NCI-H128 (cell line): Measurements from ENCODE around the gene CHAMP1.
"Not testable (repeated sequence)": the region's sequence is repeated elsewhere in the genome, so short reads cannot be mapped to it uniquely, and the experiment has no call there.

Source experiments
- DNase-seq: peaks from one replicate; lab custom pipeline; 2025; ENCODE audit not compliant: unreplicated experiment; lab: John Stamatoyannopoulos, UW

CHAMP1 gene

DNA sequence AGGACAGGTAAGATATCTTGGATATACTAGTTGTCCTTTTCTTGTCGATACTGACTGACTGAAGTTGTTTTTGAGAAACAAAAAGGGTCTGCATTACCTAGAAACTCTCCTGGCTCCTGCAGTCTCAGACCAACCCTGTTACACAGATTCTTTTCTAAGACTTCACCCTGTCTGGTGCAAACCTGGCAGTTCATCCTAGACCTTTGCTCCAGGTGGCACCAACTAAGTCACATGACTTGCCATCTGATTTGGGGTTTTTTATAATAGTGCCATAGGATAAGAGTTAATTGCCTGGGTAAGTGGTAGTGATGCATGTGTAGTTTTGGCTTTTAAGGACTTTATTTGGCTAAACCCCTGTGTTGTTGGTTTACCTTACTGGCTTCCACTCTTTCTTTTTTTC is 14.3 kb downstream of the CHAMP1 start:
- no peak for DNase-seq

DNA sequence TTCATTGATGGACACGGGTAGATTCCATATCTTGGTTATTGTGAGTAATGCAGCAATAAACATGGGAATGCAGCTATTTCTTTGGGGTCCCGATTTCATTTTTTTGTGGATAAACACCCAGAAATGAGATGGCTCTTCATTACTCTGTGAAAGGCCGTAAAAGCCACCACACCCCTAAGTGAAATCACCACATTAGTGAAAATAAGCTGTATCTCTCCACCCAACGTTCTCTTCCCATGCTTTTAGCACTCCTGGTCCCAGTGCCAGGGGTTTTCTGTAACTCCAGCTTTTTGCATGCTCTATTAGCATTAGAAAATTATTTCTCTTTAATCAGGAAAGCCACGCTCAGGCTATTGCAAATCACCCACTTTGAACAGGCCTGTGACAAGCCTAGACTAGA is 15.8 kb downstream of the CHAMP1 start:
- no peak for DNase-seq

DNA sequence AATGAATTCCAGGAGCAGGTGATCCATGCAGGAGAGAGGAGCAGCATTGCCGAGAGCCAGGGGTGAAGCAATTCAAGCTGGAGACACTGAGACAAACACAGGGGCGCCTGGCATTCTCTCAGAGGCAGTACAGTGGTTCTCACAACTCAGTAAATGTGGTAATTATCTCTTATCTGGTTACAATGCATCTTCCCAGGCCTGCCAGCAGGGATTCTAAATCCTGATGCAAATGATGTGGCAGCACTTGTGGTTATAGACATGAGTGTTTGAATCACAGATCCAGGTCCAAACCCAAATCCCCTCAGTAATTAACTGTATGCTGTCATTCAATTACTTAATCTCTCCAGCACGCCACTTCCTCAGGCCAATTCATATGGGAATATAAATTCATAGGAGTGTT is 19.6 kb downstream of the CHAMP1 start:
- not testable (repeated sequence) for DNase-seq

DNA sequence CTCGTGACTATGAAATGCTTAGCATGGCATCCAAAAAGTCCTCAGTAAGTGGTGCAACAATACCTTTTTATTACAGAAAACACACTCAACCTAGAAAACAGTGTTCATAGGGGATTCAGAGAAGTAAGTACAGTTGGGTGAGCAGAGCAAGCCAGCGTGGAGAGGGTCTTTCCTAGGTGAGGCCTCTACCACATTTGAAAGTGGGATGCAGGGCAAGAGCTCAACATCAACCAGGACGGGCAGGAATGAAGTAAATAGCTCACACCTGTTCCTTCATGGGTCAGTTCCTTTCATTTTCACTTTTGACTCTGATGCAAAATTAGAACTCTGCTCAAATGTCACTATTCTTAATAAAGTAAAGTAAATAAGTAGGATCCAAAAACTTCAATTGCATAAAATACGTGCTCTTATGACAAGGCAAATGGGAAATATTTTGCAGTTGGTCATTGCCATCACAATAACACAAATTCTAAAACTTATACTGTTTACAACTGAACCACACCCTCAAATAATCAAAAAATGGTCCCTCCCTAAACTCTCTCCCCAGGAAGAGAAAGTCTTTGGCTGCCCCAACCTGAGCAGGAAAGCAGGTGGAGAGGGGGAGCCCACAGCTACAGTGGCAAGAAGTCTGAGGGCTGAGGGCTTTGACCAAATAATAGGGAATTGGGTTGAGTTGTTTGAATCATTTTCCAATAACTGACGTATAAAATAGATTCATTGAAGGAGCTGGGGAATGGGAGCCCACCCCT is 20.2 kb downstream of the CHAMP1 start:
- DNase-seq: no peak

DNA sequence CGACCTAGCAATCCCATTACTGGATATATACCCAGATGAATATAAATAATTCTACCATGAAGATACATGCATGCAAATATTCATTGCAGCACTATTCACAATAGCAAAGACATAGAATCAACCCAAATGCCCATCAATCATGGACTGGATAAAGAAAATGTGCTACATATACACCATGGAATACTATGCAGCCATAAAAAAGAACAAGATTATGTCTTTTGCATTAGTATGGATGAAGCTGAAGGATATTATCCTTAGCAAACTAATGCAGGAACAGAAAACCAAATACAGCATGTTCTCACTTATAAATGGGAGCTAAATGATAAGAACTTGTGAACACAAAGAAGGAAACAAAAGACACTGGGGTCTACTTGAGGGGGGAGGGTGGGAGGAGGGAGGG is 22.2 kb downstream of the CHAMP1 start:
- DNase-seq: not testable (repeated sequence)

DNA sequence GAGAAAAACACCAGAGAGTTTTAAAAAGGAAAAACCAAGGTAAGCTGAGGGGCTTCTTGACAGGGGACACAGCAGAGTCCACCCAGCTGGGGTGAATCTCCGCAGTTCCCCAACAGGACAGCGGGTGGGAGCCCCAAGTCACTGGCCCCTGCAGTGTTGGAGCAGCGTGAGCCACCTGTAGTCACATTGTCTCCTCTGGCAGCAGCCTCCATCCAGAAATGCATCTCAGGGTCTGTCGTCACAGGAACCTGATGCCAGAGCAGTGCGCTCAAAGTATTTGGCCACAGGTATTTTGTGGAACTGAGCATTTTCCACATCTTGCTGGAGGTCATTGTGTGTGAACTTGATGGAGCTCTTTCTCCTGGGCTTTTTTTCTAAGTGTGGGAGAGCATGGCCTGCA is 24.7 kb downstream of the CHAMP1 start:
- DNase-seq: no peak

DNA sequence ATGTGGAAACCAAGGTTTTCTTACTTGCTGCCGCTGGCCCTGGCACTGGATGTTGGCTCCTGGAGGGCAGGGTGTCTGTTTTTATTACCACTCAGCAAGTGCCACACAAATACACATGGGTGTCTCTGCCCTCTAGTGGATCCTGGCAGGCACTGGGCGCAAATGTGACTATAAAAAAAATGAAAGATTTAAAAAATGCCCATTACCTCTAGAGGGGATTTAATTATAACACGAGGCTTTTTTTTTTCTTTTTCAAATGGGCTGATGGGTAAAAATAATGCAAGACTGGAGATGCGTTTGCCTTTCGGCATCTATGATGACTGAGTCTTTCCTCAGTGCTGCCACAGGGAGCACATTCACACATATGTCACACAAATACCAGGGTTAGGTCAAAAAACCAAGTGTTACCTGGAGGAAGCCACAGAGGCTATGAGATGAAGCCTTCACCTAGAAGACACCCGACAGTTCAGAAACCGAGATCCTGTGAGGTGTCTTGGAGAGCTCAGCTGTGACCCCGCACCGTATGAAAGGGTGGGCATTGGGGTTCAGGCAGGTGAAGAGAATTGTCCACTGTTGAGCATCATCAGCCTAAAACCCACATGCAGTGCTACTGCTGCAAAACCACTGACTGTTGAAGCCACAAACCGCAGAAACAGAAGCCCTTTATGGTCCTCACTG is 25.7 kb downstream of the CHAMP1 start:
- DNase-seq: no peak

DNA sequence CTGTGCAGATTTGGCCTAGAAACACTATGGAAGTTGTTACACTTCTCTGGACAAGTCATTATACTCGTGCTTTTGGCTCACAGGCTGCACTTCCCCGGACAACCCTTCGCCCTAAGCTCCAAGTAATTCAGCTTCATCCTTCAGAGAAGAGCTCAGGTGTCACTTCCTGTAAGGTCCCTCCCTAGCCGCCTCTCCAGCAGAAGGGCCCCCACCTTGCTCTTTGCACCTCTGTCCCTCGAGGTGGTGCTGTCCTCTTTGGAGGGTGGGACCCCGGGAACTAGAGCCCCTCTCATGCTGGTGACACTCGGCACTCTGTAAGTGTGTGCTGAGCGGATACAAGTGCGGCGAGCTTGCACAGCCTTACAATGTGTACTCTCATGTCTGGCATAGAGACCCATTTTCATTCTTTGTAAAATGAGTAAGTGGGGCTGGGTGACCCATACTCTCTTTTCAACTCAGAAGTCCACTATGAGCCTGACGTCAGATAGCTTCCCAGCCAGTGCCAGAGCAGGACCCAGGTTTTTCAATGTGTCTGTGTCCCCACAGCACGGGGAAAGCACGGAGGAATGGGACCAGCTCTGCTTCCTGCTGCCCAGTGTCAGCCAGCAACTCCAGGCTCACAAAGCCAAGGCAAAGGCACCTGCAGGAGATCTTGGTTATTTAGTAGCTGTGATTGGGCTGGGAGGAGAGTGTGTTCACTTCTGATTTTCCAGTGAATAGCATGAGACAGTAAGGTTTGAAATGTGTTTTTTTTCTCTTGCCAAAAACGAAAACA is 26.9 kb downstream of the CHAMP1 start:
- DNase-seq: no peak

DNA sequence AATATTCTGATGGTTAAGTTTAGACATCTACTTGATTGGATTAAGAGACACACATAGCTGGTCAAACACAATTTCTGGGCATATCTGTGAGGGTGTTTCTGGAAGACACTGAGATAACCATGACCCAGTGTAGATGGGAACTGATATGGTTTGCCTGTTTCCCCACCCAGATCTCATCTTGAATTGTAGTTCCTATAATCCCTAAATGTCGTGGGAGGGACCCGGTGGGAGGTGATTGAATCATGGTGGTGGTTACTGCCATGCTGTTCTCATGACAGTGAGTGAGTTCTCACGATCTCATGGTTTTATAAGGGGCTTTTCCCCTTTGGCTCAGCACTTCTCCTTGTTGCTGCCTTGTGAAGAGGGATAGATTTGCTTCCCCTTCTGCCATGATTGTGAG is 33.0 kb downstream of the CHAMP1 start:
- DNase-seq: not testable (repeated sequence)

DNA sequence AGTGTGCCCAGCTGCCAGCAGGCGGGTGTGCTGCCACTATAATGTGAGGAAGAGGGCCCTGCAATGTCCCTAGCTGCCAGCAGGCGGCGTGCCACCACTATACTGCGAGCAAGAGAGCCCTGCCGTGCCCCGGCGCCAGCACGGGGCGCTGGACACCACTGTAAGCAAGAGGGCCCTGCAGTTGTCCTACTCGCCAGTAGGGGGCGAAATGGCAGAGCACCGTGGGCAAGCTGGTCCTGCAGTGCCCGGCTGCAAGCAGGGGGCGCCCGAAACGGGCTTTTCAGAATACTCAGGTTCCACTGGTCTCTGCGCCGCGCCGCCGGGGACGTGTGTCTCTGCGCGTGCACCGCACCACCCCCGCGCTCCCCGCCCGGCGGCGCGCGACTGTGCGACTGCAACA is 38.5 kb downstream of the CHAMP1 start:
- not testable (repeated sequence) for DNase-seq

DNA sequence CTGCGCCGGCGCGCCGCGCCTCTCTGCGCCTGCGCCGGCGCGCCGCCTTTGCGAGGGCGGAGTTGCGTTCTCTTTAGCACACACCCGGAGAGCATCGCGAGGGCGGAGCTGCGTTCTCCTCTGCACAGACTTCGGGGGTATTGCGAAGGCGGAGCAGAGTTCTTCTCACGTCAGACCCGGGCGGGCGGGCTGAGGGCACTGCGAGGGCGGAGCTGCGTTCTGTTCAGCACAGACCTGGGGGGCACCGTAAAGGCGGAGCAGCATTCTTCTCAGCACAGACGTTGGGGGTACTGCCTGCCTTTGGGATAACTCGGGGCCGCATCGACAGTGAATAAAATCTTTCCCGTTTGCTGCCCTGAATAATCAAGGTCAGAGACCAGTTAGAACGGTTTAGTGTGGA is 39.1 kb downstream of the CHAMP1 start:
- not testable (repeated sequence) for DNase-seq
